GM21381 (cell line): ENCODE measurements around the gene COX19.

Source experiments
- ATAC-seq: cut with Tn5 transposase; IDR thresholded peaks from one replicate; pipeline ENCODE4 v1.9.1; 2021; ENCODE audit warnings: mild to moderate bottlenecking, moderate library complexity; ENCODE audit not compliant: unreplicated experiment

COX19 gene

DNA sequence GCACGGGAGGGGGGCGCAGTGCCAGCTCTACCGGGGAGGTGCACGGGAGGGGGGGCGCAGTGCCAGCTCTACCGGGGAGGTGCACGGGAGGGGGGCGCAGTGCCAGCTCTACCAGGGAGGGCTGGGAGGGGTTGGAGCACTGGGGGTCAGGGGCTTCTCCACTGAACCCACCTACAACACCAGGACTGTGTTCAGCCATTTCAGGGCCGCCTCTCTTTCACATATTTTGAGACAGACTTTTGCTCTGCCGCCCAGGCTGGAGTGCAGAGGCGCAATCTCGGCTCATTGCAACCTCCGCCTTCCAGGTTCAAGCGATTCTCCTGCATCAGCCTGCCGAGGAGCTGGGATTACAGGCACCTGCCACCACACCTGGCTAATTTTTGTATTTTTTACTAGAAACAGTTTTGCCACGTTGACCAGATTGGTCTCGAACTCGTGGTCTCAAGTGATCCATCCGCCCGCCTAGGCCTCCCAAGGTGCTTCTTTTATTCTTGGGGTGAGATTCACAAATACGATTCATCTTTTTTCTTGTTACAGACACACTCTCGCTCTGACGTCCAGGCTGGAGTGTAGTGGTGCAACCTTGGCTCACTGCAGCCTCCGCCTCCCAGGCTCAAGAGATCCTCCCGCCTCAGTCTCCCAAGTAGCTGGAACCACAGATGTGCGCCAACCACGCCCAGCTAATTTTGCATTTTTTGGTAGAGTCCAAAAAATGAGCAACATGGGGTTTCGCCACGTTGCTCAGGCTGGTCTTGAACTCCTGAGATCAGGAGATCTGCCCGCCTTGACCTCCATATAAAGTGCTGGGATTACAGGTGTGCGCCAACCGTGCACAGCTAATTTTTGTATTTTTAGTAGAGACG is 57.9 kb downstream of the COX19 start:
- ATAC-seq = no peak

DNA sequence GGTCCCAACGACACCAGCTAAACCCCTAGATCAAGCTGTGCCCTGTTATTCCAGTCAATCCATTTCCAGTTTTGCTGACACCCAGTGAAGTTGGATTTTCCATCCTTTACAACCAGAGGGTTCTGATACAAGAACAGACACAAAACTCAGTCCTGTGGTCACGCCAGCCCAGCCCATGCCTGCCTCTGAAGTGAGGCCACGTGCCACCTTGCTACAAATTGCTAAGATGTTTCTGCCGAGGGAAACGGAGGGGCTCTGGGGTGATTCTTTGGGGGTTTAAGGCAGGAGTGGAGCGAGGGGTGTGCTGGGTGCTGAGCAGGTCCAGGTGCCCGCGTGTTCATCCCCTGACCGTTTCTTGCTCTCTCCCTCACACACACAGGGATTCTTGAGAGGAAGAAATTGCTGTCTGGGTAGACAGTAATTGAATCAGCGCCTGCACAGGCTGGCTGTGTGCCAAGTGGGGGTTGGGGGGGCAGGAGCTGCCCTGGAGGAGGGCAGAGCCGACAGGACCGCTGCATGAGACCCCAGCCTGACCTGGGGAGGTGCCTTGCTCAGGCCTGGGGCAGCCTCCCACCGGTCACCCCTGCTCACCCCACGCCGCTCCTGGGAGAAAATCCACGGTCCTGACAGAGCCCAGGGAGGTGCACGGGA is 58.9 kb downstream of the COX19 start:
- no peak for ATAC-seq
